ENCODE measurements around the gene PTPN14.

GRCh38 chr1:214448536-214448935 lies 102.9 kb downstream of the PTPN14 start:
- TF ChIP-seq POLR2A (IDR thresholded peaks at IDR 0.05; ENCODE audit: low read depth, low read length) (no peak), CTCF (conservative IDR thresholded peaks at IDR 0.05; ENCODE audit: low read depth, low read length) (no peak), RFX5 (IDR thresholded peaks at IDR 0.05; ENCODE audit: low read depth, low read length) (no peak), BHLHE40 (IDR thresholded peaks at IDR 0.05; ENCODE audit: low read depth, low read length) (no peak), RAD21 (IDR thresholded peaks at IDR 0.05; ENCODE audit: low read length) (no peak), USF2 (IDR thresholded peaks at IDR 0.05; ENCODE audit: low read depth, low read length) (no peak), CEBPB (IDR thresholded peaks at IDR 0.05; ENCODE audit: low read depth, low read length) (no peak)

All from IMR-90 (cell line).